ENCODE results near the gene CCDC102A. TPM values are rescaled to one million over a fixed set of nuclear protein-coding genes. Genes with fewer than 3 reads are reported as not detected.

The CCDC102A gene
- total and polyA plus RNA-seq, 9 of the 15 experiments (the other 6 are each of a cell fraction or from before 2014, with no cell fraction given) = 0.03 to 4.9 (median 1.4) TPM

DNA sequence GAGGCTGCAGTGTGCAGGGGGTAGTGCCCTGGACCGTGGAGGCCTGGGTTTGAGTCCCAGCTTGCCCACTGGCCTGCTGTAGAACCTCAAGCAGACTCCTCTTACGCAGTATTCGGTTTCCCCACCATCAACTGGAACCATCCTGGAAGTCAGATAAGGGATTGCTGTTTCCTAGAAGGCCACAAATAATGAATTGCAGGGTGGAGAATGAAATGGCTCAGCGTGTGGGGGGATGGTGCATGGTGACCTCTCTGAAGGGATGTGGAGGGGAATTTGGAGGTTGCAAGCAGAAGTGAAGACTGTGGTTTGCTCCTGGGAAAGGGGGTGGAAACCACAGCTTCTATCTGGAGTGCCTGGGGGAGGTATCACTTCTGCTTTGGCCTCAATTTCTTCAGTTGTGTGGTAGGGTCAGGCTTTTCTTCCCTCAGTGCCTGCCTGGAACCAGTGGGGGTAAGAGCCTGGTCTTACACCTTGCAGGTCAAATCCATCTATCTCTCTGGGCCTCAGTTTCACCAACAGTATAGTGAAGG, 7.8 kb upstream of the CCDC102A start (continued):
- peak; percentile 59; the same call in 1 of the 2 replicates for TF ChIP-seq ZBTB33 (CRISPR knock-in tag; IDR thresholded peaks at IDR 0.05)
- no peak for TF ChIP-seq MECOM (CRISPR knock-in tag; IDR thresholded peaks at IDR 0.05)
- TF ChIP-seq, protein P1, sequence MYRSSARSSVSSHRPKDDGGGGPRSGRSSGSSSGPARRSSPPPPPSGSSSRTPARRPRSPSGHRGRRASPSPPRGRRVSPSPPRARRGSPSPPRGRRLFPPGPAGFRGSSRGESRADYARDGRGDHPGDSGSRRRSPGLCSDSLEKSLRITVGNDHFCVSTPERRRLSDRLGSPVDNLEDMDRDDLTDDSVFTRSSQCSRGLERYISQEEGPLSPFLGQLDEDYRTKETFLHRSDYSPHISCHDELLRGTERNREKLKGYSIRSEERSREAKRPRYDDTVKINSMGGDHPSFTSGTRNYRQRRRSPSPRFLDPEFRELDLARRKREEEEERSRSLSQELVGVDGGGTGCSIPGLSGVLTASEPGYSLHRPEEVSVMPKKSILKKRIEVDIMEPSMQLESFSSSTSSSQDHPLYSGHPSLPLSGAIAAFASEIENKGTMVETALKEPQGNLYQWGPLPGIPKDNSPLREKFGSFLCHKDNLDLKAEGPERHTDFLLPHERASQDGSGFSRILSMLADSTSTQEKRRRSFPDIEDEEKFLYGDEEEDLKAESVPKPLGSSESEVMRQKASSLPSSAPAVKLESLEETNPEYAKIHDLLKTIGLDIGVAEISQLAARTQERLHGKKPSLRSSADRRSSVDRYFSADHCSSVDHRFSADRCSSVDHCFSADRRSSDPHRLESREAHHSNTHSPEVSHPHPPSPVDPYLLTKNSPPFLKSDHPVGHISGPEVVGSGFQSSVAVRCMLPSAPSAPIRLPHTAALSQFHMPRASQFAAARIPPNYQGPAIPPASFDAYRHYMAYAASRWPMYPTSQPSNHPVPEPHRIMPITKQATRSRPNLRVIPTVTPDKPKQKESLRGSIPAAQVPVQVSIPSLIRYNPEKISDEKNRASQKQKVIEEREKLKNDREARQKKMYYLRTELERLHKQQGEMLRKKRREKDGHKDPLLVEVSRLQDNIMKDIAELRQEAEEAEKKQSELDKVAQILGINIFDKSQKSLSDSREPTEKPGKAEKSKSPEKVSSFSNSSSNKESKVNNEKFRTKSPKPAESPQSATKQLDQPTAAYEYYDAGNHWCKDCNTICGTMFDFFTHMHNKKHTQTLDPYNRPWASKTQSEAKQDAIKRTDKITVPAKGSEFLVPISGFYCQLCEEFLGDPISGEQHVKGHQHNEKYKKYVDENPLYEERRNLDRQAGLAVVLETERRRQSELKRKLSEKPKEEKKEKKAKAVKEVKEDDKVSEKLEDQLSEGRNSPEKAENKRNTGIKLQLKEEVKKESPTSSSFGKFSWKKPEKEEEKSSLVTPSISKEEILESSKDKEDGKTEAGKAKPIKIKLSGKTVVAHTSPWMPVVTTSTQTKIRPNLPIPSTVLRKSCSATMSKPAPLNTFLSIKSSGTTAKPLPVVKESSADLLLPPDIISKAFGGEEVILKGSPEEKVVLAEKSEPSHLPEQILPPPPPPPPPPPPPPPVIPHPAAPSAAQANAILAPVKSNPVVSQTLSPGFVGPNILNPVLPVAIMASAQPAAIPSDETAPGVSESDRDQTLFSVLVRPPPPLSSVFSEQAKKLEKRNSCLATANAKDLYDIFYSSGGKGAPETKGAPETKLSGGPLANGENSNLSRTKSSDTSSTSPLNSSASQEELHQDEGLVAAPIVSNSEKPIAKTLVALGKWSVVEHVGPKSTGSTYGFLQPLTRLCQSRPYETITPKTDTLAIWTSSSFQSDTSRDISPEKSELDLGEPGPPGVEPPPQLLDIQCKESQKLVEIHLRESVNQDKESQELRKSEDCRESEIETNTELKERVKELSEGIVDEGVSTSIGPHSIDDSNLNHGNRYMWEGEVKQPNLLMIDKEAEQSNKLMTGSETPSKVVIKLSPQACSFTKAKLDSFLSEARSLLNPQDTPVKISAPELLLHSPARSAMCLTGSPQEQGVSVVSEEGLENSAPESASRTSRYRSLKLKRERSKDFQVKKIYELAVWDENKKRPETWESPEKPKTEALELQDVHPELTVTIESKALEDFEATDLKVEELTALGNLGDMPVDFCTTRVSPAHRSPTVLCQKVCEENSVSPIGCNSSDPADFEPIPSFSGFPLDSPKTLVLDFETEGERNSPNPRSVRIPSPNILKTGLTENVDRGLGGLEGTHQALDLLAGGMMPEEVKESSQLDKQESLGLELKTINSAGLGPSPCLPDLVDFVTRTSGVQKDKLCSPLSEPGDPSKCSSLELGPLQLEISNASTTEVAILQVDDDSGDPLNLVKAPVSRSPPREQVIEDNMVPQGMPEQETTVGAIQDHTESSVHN (IDR thresholded peaks at IDR 0.05; ENCODE audit: borderline replicate concordance in 1 of 2, low read depth in 1 of 2) = no peak
- TF ChIP-seq HNRNPLL (IDR thresholded peaks at IDR 0.05; ENCODE audit: low read depth, low read length, poor library complexity, severe bottlenecking) = no peak
- no peak for TF ChIP-seq ZNF217 (CRISPR knock-in tag; IDR thresholded peaks at IDR 0.05)
- no peak for TF ChIP-seq ZNF12 (CRISPR knock-in tag; IDR thresholded peaks at IDR 0.05)
- no peak for TF ChIP-seq MEF2D (tag; conservative IDR thresholded peaks at IDR 0.05; ENCODE audit: low read depth)
- TF ChIP-seq ZNF324 (CRISPR knock-in tag; IDR thresholded peaks at IDR 0.05) = no peak
- no peak for TF ChIP-seq HMG20B (CRISPR knock-in tag; IDR thresholded peaks at IDR 0.05)
- TF ChIP-seq MLLT1 (IDR thresholded peaks at IDR 0.05) = peak in 1 of 2 experiments; percentile 70; a peak in 2 of 4 replicates
- TF ChIP-seq SRSF7 (optimal IDR thresholded peaks at IDR 0.05; ENCODE audit: low read depth, low read length) = no peak
- TF ChIP-seq SMAD3 (CRISPR knock-in tag; conservative IDR thresholded peaks at IDR 0.05) = no peak
- no peak for TF ChIP-seq ZBTB8A (IDR thresholded peaks at IDR 0.05; ENCODE audit: partially characterized antibody)
- no peak for TF ChIP-seq EZH2 (IDR thresholded peaks at IDR 0.05; ENCODE audit: borderline replicate concordance, low read depth, low read length)
- no peak for TF ChIP-seq RBM14 (IDR thresholded peaks at IDR 0.05; ENCODE audit: borderline replicate concordance, insufficient read depth, low read depth, low read length)
- TF ChIP-seq ZSCAN29 (IDR thresholded peaks at IDR 0.05) = no peak
- TF ChIP-seq DPF2 (IDR thresholded peaks at IDR 0.05) = peak; percentile 58
- TF ChIP-seq TRIM24 (IDR thresholded peaks at IDR 0.05) = peak in 1 of 2 experiments; percentile 37; a peak in 1 of 4 replicates
- TF ChIP-seq ZEB2 (IDR thresholded peaks at IDR 0.05) = peak; percentile 69; the same call in 1 of the 2 replicates

Data from K562 (cell line).